ENCODE data around the gene CACNA1B.
"Not testable (repeated sequence)": the region's sequence is repeated elsewhere in the genome, so short reads cannot be mapped to it uniquely, and the experiment has no call there.

Gene CACNA1B

GRCh38 chr9:138104251-138105122, 226.9 kb downstream of the CACNA1B start:
- no peaks in the 10 kb centered on the region for H3K4me1 ChIP-seq (ENCODE audit: control insufficient read depth in 1 of 2, insufficient read depth in 2 of 2, low read length in 2 of 2)
- no peaks in the 10 kb centered on the region for H3K36me3 ChIP-seq (ENCODE audit: control insufficient read depth in 1 of 2, insufficient read depth in 2 of 2, low read length in 2 of 2)
- H3K9ac ChIP-seq (ENCODE audit: low read depth in 1 of 2, low read length in 2 of 2), result no peak overlapping the region
- H3K9me3 ChIP-seq (ENCODE audit: control insufficient read depth in 1 of 2, low read length in 2 of 2), result no peaks in the 10 kb centered on the region
- H3K27me3 ChIP-seq (ENCODE audit: control insufficient read depth in 1 of 2, insufficient read depth in 2 of 2, low read length in 2 of 2), result no peaks in the 10 kb centered on the region
- H3K4me3 ChIP-seq (ENCODE audit: low read depth in 1 of 2, low read length in 2 of 2), result no peak overlapping the region
- no peak overlapping the region for H3K27ac ChIP-seq (ENCODE audit: low read depth, low read length)

GRCh38 chr9:138105123-138105415, 227.5 kb downstream of the CACNA1B start:
- H3K27me3 ChIP-seq (ENCODE audit: control insufficient read depth in 1 of 2, insufficient read depth in 2 of 2, low read length in 2 of 2), result no peaks in the 10 kb centered on the region
- no peaks in the 10 kb centered on the region for H3K36me3 ChIP-seq (ENCODE audit: control insufficient read depth in 1 of 2, insufficient read depth in 2 of 2, low read length in 2 of 2)
- no peak overlapping the region for H3K27ac ChIP-seq (ENCODE audit: low read depth, low read length)
- no peaks in the 10 kb centered on the region for H3K9me3 ChIP-seq (ENCODE audit: control insufficient read depth in 1 of 2, low read length in 2 of 2)
- H3K9ac ChIP-seq (ENCODE audit: low read depth in 1 of 2, low read length in 2 of 2), result no peak overlapping the region
- no peaks in the 10 kb centered on the region for H3K4me1 ChIP-seq (ENCODE audit: control insufficient read depth in 1 of 2, insufficient read depth in 2 of 2, low read length in 2 of 2)
- no peak overlapping the region for H3K4me3 ChIP-seq (ENCODE audit: low read depth in 1 of 2, low read length in 2 of 2)

GRCh38 chr9:138105561-138106505, 228.3 kb downstream of the CACNA1B start:
- Histone ChIP-seq H3K9me3 (ENCODE audit: control insufficient read depth in 1 of 2, low read length in 2 of 2) (no peaks in the 10 kb centered on the region), H3K4me1 (ENCODE audit: control insufficient read depth in 1 of 2, insufficient read depth in 2 of 2, low read length in 2 of 2) (no peaks in the 10 kb centered on the region), H3K27me3 (ENCODE audit: control insufficient read depth in 1 of 2, insufficient read depth in 2 of 2, low read length in 2 of 2) (no peaks in the 10 kb centered on the region), H3K27ac (ENCODE audit: low read depth, low read length) (no peak overlapping the region), H3K4me3 (ENCODE audit: low read depth in 1 of 2, low read length in 2 of 2) (no peak overlapping the region), H3K9ac (ENCODE audit: low read depth in 1 of 2, low read length in 2 of 2) (no peak overlapping the region), H3K36me3 (ENCODE audit: control insufficient read depth in 1 of 2, insufficient read depth in 2 of 2, low read length in 2 of 2) (no peaks in the 10 kb centered on the region)

GRCh38 chr9:138107039-138107438, 229.5 kb downstream of the CACNA1B start:
- not testable (repeated sequence) for H3K9ac ChIP-seq (ENCODE audit: low read depth in 1 of 2, low read length in 2 of 2); H3K27me3 ChIP-seq (ENCODE audit: control insufficient read depth in 1 of 2, insufficient read depth in 2 of 2, low read length in 2 of 2); H3K4me1 ChIP-seq (ENCODE audit: control insufficient read depth in 1 of 2, insufficient read depth in 2 of 2, low read length in 2 of 2); H3K27ac ChIP-seq (ENCODE audit: low read depth, low read length); H3K4me3 ChIP-seq (ENCODE audit: low read depth in 1 of 2, low read length in 2 of 2); H3K9me3 ChIP-seq (ENCODE audit: control insufficient read depth in 1 of 2, low read length in 2 of 2); H3K36me3 ChIP-seq (ENCODE audit: control insufficient read depth in 1 of 2, insufficient read depth in 2 of 2, low read length in 2 of 2)

- H3K9ac ChIP-seq (ENCODE audit: low read depth in 1 of 2, low read length in 2 of 2), result no peak overlapping the region
- H3K27me3 ChIP-seq (ENCODE audit: control insufficient read depth in 1 of 2, insufficient read depth in 2 of 2, low read length in 2 of 2), result no peaks in the 10 kb centered on the region
- H3K36me3 ChIP-seq (ENCODE audit: control insufficient read depth in 1 of 2, insufficient read depth in 2 of 2, low read length in 2 of 2), result no peaks in the 10 kb centered on the region
- no peaks in the 10 kb centered on the region for H3K9me3 ChIP-seq (ENCODE audit: control insufficient read depth in 1 of 2, low read length in 2 of 2)
- no peaks in the 10 kb centered on the region for H3K4me1 ChIP-seq (ENCODE audit: control insufficient read depth in 1 of 2, insufficient read depth in 2 of 2, low read length in 2 of 2)
- H3K4me3 ChIP-seq (ENCODE audit: low read depth in 1 of 2, low read length in 2 of 2), result no peak overlapping the region
- no peak overlapping the region for H3K27ac ChIP-seq (ENCODE audit: low read depth, low read length)
These were observed 234.0 kb downstream of the CACNA1B start for GRCh38 chr9:138111607-138112006.

GRCh38 chr9:138112090-138112748, 234.6 kb downstream of the CACNA1B start:
- Histone ChIP-seq H3K4me1 (ENCODE audit: control insufficient read depth in 1 of 2, insufficient read depth in 2 of 2, low read length in 2 of 2) (no peaks in the 10 kb centered on the region), H3K36me3 (ENCODE audit: control insufficient read depth in 1 of 2, insufficient read depth in 2 of 2, low read length in 2 of 2) (no peaks in the 10 kb centered on the region), H3K27ac (ENCODE audit: low read depth, low read length) (no peak overlapping the region), H3K27me3 (ENCODE audit: control insufficient read depth in 1 of 2, insufficient read depth in 2 of 2, low read length in 2 of 2) (no peaks in the 10 kb centered on the region), H3K9ac (ENCODE audit: low read depth in 1 of 2, low read length in 2 of 2) (no peak overlapping the region), H3K4me3 (ENCODE audit: low read depth in 1 of 2, low read length in 2 of 2) (no peak overlapping the region), H3K9me3 (ENCODE audit: control insufficient read depth in 1 of 2, low read length in 2 of 2) (no peaks in the 10 kb centered on the region)

GRCh38 chr9:138112791-138113600, 235.4 kb downstream of the CACNA1B start:
- Histone ChIP-seq H3K27me3 (ENCODE audit: control insufficient read depth in 1 of 2, insufficient read depth in 2 of 2, low read length in 2 of 2) (no peaks in the 10 kb centered on the region), H3K4me3 (ENCODE audit: low read depth in 1 of 2, low read length in 2 of 2) (no peak overlapping the region), H3K27ac (ENCODE audit: low read depth, low read length) (no peak overlapping the region)

GRCh38 chr9:138113701-138114325, 236.2 kb downstream of the CACNA1B start:
- not testable (repeated sequence) for H3K4me1 ChIP-seq (ENCODE audit: control insufficient read depth in 1 of 2, insufficient read depth in 2 of 2, low read length in 2 of 2); H3K27ac ChIP-seq (ENCODE audit: low read depth, low read length); H3K36me3 ChIP-seq (ENCODE audit: control insufficient read depth in 1 of 2, insufficient read depth in 2 of 2, low read length in 2 of 2); H3K9ac ChIP-seq (ENCODE audit: low read depth in 1 of 2, low read length in 2 of 2); H3K4me3 ChIP-seq (ENCODE audit: low read depth in 1 of 2, low read length in 2 of 2); H3K9me3 ChIP-seq (ENCODE audit: control insufficient read depth in 1 of 2, low read length in 2 of 2); H3K27me3 ChIP-seq (ENCODE audit: control insufficient read depth in 1 of 2, insufficient read depth in 2 of 2, low read length in 2 of 2)

More at GRCh38 chr9:138112791-138113600, 235.4 kb downstream of the CACNA1B start:
- Histone ChIP-seq H3K4me1 (ENCODE audit: control insufficient read depth in 1 of 2, insufficient read depth in 2 of 2, low read length in 2 of 2) (no peaks in the 10 kb centered on the region), H3K36me3 (ENCODE audit: control insufficient read depth in 1 of 2, insufficient read depth in 2 of 2, low read length in 2 of 2) (no peaks in the 10 kb centered on the region), H3K9me3 (ENCODE audit: control insufficient read depth in 1 of 2, low read length in 2 of 2) (no peaks in the 10 kb centered on the region), H3K9ac (ENCODE audit: low read depth in 1 of 2, low read length in 2 of 2) (no peak overlapping the region)

GRCh38 chr9:138114501-138115245, 237.1 kb downstream of the CACNA1B start:
- Histone ChIP-seq H3K27ac (ENCODE audit: low read depth, low read length) (no peak overlapping the region), H3K36me3 (ENCODE audit: control insufficient read depth in 1 of 2, insufficient read depth in 2 of 2, low read length in 2 of 2) (no peaks in the 10 kb centered on the region), H3K9me3 (ENCODE audit: control insufficient read depth in 1 of 2, low read length in 2 of 2) (no peaks in the 10 kb centered on the region), H3K4me3 (ENCODE audit: low read depth in 1 of 2, low read length in 2 of 2) (no peak overlapping the region), H3K27me3 (ENCODE audit: control insufficient read depth in 1 of 2, insufficient read depth in 2 of 2, low read length in 2 of 2) (no peaks in the 10 kb centered on the region), H3K9ac (ENCODE audit: low read depth in 1 of 2, low read length in 2 of 2) (no peak overlapping the region), H3K4me1 (ENCODE audit: control insufficient read depth in 1 of 2, insufficient read depth in 2 of 2, low read length in 2 of 2) (no peaks in the 10 kb centered on the region)

All from duodenal mucosa (tissue), 2 donors.